Thyroid gland (tissue), 4 donors: ENCODE data around the gene DLX2.

Source experiments
- POLR2A ChIP-seq, 2 donors: fragments of 450-650 bp; IDR thresholded peaks; one replicate each; pipeline ENCODE4 v1.6.1; 2017; ENCODE audit warnings: antibody characterized with exemption in 2 of 2, mild to moderate bottlenecking in 2 of 2, moderate library complexity in 1 of 2
- TF ChIP-seq, protein P1 (sequence below), 6 experiments: fragments of 200-600 bp in 3 of 6; fragments of 450-650 bp in 3 of 6; sonication (generic) in 3 of 6; IDR thresholded peaks; one replicate each; pipeline ENCODE4 v1.5.1; 2016 to 2019; ENCODE audit warnings: antibody characterized with exemption in 6 of 6, mild to moderate bottlenecking in 2 of 6, inconsistent platforms in 1 of 6, moderate library complexity in 1 of 6

DNA sequence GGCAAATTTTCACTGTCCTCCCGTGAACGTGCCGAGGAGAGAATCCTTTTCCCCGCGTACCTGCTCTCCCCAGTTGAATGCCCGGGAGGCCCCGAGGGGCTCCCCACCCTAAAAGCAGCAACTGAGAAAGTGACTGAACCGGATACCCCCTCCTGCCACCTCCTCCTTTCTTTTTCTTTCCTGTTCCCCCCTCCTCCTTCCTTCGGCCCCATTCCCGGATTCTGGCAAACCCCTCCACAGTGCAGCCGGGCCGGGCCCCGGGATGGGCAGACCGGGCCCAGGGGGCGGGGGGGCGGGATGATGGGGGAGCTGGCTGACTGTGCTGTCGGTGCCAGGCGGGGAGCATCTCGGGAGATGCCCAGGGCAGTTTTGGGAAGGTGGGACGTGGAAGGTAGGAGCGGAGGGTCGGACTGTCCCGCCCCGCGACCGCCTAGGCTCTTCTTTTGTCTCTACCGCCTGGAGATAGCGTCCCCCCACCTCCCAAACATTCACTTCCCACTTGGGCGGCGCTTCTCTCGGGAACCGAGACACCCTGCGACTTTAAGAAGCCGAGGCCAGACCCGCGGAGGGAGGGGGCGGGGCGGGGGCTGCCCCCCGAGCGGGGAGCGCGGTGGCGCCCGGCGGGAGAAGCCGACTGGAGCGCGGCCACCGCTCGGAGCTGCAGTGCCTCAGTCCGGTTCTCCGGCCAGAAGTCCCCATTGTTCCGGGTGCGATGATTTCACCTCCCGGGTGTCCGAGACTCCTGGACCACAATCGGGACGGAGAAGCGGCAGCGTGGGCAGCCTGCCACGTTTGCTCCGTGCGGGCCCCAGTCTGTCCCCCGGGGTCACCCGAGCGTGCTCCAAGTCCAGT is 8.2 kb downstream of the DLX2 start:
- no peak for TF ChIP-seq POLR2A (IDR thresholded peaks at IDR 0.05)
- TF ChIP-seq, protein P1, sequence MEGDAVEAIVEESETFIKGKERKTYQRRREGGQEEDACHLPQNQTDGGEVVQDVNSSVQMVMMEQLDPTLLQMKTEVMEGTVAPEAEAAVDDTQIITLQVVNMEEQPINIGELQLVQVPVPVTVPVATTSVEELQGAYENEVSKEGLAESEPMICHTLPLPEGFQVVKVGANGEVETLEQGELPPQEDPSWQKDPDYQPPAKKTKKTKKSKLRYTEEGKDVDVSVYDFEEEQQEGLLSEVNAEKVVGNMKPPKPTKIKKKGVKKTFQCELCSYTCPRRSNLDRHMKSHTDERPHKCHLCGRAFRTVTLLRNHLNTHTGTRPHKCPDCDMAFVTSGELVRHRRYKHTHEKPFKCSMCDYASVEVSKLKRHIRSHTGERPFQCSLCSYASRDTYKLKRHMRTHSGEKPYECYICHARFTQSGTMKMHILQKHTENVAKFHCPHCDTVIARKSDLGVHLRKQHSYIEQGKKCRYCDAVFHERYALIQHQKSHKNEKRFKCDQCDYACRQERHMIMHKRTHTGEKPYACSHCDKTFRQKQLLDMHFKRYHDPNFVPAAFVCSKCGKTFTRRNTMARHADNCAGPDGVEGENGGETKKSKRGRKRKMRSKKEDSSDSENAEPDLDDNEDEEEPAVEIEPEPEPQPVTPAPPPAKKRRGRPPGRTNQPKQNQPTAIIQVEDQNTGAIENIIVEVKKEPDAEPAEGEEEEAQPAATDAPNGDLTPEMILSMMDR (IDR thresholded peaks at IDR 0.05), result no peak
